ENCODE measurements around the gene CEP55.

Gene CEP55

GRCh38 chr10:93568105-93568390, 71.6 kb downstream of the CEP55 start:
- TF ChIP-seq CTCF (IDR thresholded peaks at IDR 0.05; ENCODE audit: low read length, missing control alignments): no peak
- no peak overlapping the region for H3K4me3 ChIP-seq (replicated peaks; ENCODE audit: low read depth, low read length)
- no peak for DNase-seq (ENCODE audit: low read depth)

DNA sequence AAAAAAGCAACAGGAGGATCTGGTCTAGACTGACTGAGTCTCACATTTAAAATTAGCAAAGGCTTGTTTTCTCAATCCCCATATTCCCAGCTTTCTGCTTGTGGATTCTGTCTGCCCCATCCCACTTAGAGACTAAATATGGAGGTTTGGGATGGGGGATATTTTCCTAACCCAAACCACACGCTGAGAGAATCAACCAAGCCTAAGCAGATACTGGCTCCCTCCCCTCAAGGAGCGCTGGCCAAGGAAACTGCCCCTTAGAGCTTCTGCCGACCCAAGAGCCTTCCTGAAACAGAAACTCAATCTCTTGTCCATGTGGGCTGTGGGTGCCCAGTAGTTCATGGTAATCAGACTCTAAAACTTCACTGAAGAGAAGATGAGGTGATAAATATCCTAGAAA, 74.0 kb downstream of the CEP55 start:
- DNase-seq (ENCODE audit: low read depth): no peak
- no peak for TF ChIP-seq CTCF (IDR thresholded peaks at IDR 0.05; ENCODE audit: low read length, missing control alignments)

DNA sequence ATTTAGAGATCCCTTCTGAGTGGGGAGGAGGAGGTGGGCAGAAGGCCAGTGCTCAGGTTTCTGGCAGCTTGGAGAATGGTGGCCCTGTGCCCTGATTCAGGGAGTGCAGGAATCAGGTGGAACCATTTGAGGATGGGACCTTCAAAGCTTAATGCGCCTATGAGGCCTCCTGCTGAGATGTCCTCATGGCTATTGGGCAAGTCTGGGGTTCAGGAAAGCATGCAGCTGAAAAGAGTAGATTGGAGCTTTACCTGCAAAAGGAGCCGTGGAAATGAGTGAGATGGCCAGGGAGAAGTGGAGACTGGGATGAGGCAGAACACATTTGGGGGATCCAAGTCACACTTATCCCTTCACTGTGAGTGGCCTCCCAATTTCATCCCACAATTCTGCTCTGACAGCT, 76.2 kb downstream of the CEP55 start:
- DNase-seq (ENCODE audit: low read depth): no peak
- no peak for TF ChIP-seq CTCF (IDR thresholded peaks at IDR 0.05; ENCODE audit: low read length, missing control alignments)
- no peak overlapping the region for H3K4me3 ChIP-seq (replicated peaks; ENCODE audit: low read depth, low read length)

More for the DNA sequence above, 74.0 kb downstream of the CEP55 start:
- H3K4me3 ChIP-seq (replicated peaks; ENCODE audit: low read depth, low read length): no peak overlapping the region

DNA sequence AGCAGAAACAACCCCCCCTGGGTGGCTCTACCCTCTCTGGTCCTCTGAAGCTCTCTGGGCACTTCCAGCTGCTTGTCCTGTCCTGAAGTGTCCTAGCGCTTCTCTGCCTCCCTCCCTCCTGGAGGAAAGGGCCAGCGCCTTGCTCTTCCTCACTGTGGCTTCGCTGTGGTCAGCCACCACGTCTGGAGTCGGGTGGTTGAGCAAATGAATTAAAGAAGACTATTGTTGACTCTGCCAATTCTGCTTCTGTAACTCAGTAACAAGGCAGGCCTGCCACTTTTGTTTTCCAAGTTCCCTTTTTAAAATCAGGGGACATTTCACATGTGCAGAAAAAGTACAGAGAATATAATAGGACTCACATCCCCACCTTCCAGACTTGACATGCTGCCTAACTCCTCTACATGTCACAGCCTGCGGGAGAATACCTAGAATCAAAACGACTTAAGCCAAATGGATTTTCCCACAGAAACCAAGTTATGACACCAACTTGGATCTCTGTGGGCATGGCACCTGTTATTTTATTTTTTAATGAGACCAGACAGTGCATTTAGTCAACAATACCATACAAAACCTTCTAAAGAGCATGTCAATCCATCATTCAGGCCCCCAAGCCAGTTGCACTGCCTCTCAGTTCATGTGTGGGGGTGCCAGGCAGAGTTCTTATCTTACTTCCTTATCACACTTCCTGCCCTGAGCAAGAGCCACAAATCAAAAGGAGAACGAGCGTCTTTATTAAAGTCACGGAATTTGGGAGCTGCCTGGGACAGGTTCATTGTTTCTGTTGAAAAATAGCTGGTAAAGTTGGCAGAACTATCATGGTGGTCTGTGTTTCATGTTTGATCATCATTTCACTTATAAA, 76.9 kb downstream of the CEP55 start:
- no peak overlapping the region for H3K4me3 ChIP-seq (replicated peaks; ENCODE audit: low read depth, low read length)
- no peak for DNase-seq (ENCODE audit: low read depth)
- no peak for TF ChIP-seq CTCF (IDR thresholded peaks at IDR 0.05; ENCODE audit: low read length, missing control alignments)

GRCh38 chr10:93573924-93574323, 77.5 kb downstream of the CEP55 start:
- no peak for DNase-seq (ENCODE audit: low read depth)
- H3K4me3 ChIP-seq (replicated peaks; ENCODE audit: low read depth, low read length): no peak overlapping the region
- TF ChIP-seq CTCF (IDR thresholded peaks at IDR 0.05; ENCODE audit: low read length, missing control alignments): no peak

DNA sequence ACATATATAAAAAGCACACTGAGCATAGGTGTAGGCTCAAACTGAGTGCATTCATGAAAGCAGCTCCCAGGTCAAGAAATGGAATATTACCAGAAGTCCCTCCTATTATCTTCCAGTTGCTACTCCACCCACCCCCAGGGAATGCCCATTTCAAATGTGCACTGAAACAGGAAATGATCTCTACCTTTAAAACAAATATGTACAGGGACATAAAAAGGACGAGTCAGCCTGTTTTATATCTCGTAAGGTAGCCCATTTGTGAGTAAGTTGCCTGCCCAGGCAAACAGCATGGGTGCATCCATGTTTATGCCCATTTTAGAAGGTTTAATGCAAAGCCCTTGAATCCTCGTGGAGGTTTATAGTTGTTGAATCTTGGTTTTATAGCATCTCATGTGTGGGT, 80.5 kb downstream of the CEP55 start:
- no peak for TF ChIP-seq CTCF (IDR thresholded peaks at IDR 0.05; ENCODE audit: low read length, missing control alignments)
- no peak overlapping the region for H3K4me3 ChIP-seq (replicated peaks; ENCODE audit: low read depth, low read length)
- no peak for DNase-seq (ENCODE audit: low read depth)

- TF ChIP-seq CTCF (IDR thresholded peaks at IDR 0.05; ENCODE audit: low read length, missing control alignments): no peak
- no peak for DNase-seq (ENCODE audit: low read depth)
These were observed 81.2 kb downstream of the CEP55 start for GRCh38 chr10:93577565-93577964.

More at GRCh38 chr10:93577565-93577964, 81.2 kb downstream of the CEP55 start:
- no peak overlapping the region for H3K4me3 ChIP-seq (replicated peaks; ENCODE audit: low read depth, low read length)

All from fibroblast of pulmonary artery (primary cell).